WTC11 (cell line): Measurements from ENCODE around the gene CHST15. TPM values are rescaled to one million over a fixed set of nuclear protein-coding genes. Genes with fewer than 3 reads are reported as not detected.

Experiments
- ATAC-seq: fragments of 200-7000 bp; cut with Tn5 transposase; 2 replicates; pipeline ENCODE4 v1.10.0; 2021; ENCODE audit warnings: mild to moderate bottlenecking, moderate library complexity
- CTCF ChIA-PET: fragments of 300-600 bp; sonication (Branson Sonifier 250); formaldehyde crosslinking; loops from one replicate; lab custom pipeline; 2021; ENCODE audit warnings: antibody characterized with exemption; lab: Charles Lee
- POLR2A ChIA-PET: fragments of 350-600 bp; sonication (Branson Sonifier 250); formaldehyde crosslinking; loops from one replicate; lab custom pipeline; 2021; ENCODE audit warnings: antibody characterized with exemption; lab: Charles Lee
- DNase-seq: peaks from one replicate; pipeline ENCODE4 v3.0.0; 2021; ENCODE audit warnings: low spot score
- H3K27ac Mint-ChIP-seq: 2 replicates; pipeline ENCODE4 v1.8.0; 2021; ENCODE audit warnings: mixed read lengths
- H3K27me3 Mint-ChIP-seq: 2 replicates; pipeline ENCODE4 v1.8.0; 2021; ENCODE audit warnings: low read depth, mild to moderate bottlenecking, moderate library complexity, mixed read lengths
- H3K36me3 Mint-ChIP-seq: 2 replicates; pipeline ENCODE4 v1.8.0; 2021; ENCODE audit warnings: mixed read lengths
- H3K4me1 Mint-ChIP-seq: 2 replicates; pipeline ENCODE4 v1.8.0; 2022; ENCODE audit warnings: mixed read lengths
- H3K4me3 Mint-ChIP-seq: 2 replicates; pipeline ENCODE4 v1.8.0; 2021; ENCODE audit warnings: mild to moderate bottlenecking, moderate library complexity, mixed read lengths
- H3K9me3 Mint-ChIP-seq: 2 replicates; pipeline ENCODE4 v1.8.0; 2021; ENCODE audit warnings: mixed read lengths
- CREB1 ChIP-seq: sonication (generic); formaldehyde crosslinking; IDR thresholded peaks from 2 replicates; pipeline ENCODE4 v1.8.0; 2023; ENCODE audit warnings: mild to moderate bottlenecking, missing genetic modification reagents
- E2F5 ChIP-seq: sonication (generic); formaldehyde crosslinking; IDR thresholded peaks from 2 replicates; pipeline ENCODE4 v1.8.1; 2022; ENCODE audit warnings: mild to moderate bottlenecking, moderate library complexity, missing genetic modification reagents
- ERG ChIP-seq: fragments of 250-450 bp; sonication (Bioruptor Pico); IDR thresholded peaks from 2 replicates; pipeline ENCODE4 v1.8.0; 2021; ENCODE audit warnings: mild to moderate bottlenecking
- ETV6 ChIP-seq: sonication (generic); formaldehyde crosslinking; IDR thresholded peaks from 2 replicates; pipeline ENCODE4 v1.8.1; 2022; ENCODE audit warnings: mild to moderate bottlenecking, missing genetic modification reagents
- FOXK1 ChIP-seq: sonication (generic); formaldehyde crosslinking; IDR thresholded peaks from 2 replicates; pipeline ENCODE4 v1.8.0; 2022; ENCODE audit warnings: mild to moderate bottlenecking, moderate library complexity, missing genetic modification reagents
- GABPB1 ChIP-seq: sonication (generic); formaldehyde crosslinking; IDR thresholded peaks from 2 replicates; pipeline ENCODE4 v1.8.1; 2023; ENCODE audit warnings: mild to moderate bottlenecking, missing genetic modification reagents
- GRHL2 ChIP-seq: fragments of 250-450 bp; sonication (Bioruptor Pico); IDR thresholded peaks from 2 replicates; pipeline ENCODE4 v1.8.0; 2022; ENCODE audit warnings: mild to moderate bottlenecking, moderate library complexity; ENCODE audit not compliant: insufficient replicate concordance, severe bottlenecking
- JUN ChIP-seq: sonication (generic); formaldehyde crosslinking; IDR thresholded peaks from 2 replicates; pipeline ENCODE4 v1.8.0; 2023; ENCODE audit warnings: mild to moderate bottlenecking, missing genetic modification reagents
- MXD4 ChIP-seq: fragments of 250-450 bp; sonication (Bioruptor Pico); IDR thresholded peaks from 2 replicates; pipeline ENCODE4 v1.8.0; 2021; ENCODE audit warnings: mild to moderate bottlenecking, moderate library complexity, borderline replicate concordance
- NR2C2 ChIP-seq: sonication (generic); formaldehyde crosslinking; IDR thresholded peaks from 2 replicates; pipeline ENCODE4 v1.8.0; 2022; ENCODE audit warnings: mild to moderate bottlenecking, missing genetic modification reagents
- SMAD3 ChIP-seq: sonication (generic); formaldehyde crosslinking; IDR thresholded peaks from 2 replicates; pipeline ENCODE4 v1.8.0; 2022; ENCODE audit warnings: missing genetic modification reagents, mild to moderate bottlenecking, borderline replicate concordance
- SMAD4 ChIP-seq: sonication (generic); formaldehyde crosslinking; IDR thresholded peaks from 2 replicates; pipeline ENCODE4 v1.8.0; 2022; ENCODE audit warnings: mild to moderate bottlenecking, missing genetic modification reagents
- USF2 ChIP-seq: sonication (generic); formaldehyde crosslinking; IDR thresholded peaks from 2 replicates; pipeline ENCODE4 v1.8.1; 2023; ENCODE audit warnings: mild to moderate bottlenecking, missing genetic modification reagents, moderate library complexity
- ZNF396 ChIP-seq: fragments of 250-450 bp; sonication (Bioruptor Pico); IDR thresholded peaks from 2 replicates; pipeline ENCODE4 v1.8.0; 2021; ENCODE audit warnings: mild to moderate bottlenecking, moderate library complexity, borderline replicate concordance
- ZNF423 ChIP-seq: fragments of 250-450 bp; sonication (Bioruptor Pico); IDR thresholded peaks from 2 replicates; pipeline ENCODE4 v2.1.2; 2022; ENCODE audit warnings: mild to moderate bottlenecking, moderate library complexity
- ZNF671 ChIP-seq: fragments of 250-450 bp; sonication (Bioruptor Pico); IDR thresholded peaks from 2 replicates; pipeline ENCODE4 v1.8.0; 2021; ENCODE audit warnings: mild to moderate bottlenecking
- ZSCAN18 ChIP-seq: fragments of 250-450 bp; sonication (Bioruptor Pico); IDR thresholded peaks from 2 replicates; pipeline ENCODE4 v2.1.2; 2022; ENCODE audit warnings: mild to moderate bottlenecking, moderate library complexity
- total RNA-seq: library from RNA; stranded (reverse); gene quantifications from 3 replicates; pipeline ENCODE4 v1.2.3, GENCODE V29; 2021
- TF ChIP-seq, protein P1 (sequence below): sonication (generic); formaldehyde crosslinking; IDR thresholded peaks from 2 replicates; pipeline ENCODE4 v1.8.1; 2022; ENCODE audit warnings: low read depth, missing genetic modification reagents, borderline replicate concordance
- TF ChIP-seq, protein P2 (sequence below): sonication (generic); formaldehyde crosslinking; IDR thresholded peaks from 2 replicates; pipeline ENCODE4 v1.8.1; 2022; ENCODE audit warnings: mild to moderate bottlenecking, missing genetic modification reagents, moderate library complexity, borderline replicate concordance

CHST15 gene
- total RNA-seq, 1 experiment from 2014 or later, result 10.7 TPM

DNA sequence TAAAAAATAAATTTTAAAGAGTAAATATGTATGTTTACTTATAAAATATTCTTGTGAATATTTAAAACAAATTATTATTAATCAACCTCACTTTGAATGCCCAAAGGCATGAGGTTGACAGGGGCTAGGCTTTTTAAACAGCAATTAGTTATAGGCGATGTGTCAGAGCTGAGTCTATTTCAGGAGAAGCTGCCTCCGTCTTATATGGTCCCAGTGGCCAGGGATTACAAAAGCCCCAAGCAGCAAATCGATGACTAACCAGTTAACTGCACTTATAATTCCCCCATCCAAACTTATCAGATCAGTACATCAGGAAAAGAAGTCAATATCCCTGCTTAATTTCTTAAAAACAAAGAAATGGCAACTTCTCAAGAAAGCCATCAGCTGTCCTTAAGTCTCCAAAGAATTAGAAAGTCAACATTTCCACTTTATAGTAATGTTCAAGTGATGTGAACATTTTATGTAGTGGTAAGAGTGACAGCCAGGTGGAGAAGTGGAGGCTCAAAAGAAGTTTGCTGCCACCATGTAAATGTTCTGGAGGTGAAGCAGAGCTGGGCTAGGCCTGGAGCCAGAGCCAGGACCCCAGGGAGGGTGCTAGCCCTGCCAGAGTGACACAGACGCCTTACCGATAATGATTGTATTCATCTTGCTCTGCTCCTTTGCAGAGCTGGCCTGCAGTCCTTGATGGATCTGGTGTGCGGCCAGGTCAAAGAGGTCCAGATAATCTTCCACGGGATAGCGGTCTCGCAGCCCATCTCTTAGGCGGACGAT is 51.5 kb downstream of the CHST15 start:
- Mint-ChIP-seq H3K4me1 (peaks cover 12% of the 10 kb centered on the region), H3K27me3 (no peaks in the 10 kb centered on the region; the same call in 1 of the 2 replicates), H3K27ac (no peak overlapping the region), H3K4me3 (no peak overlapping the region), H3K9me3 (no peaks in the 10 kb centered on the region), H3K36me3 (peaks cover 5% of the 10 kb centered on the region; the same call in 1 of the 2 replicates)
- ATAC-seq (no peak), DNase-seq (no peak)
- TF ChIP-seq E2F5 (CRISPR knock-in tag), result no peak
- no peak for TF ChIP-seq ETV6 (CRISPR knock-in tag)
- no peak for TF ChIP-seq CREB1
- ChIA-PET CTCF (interaction anchor here (1.9 kb wide), 1 partner anchor 46 kb away, joined by 6 read pairs; no protein-coding TSS in a partner anchor), POLR2A (no interaction called here)

DNA sequence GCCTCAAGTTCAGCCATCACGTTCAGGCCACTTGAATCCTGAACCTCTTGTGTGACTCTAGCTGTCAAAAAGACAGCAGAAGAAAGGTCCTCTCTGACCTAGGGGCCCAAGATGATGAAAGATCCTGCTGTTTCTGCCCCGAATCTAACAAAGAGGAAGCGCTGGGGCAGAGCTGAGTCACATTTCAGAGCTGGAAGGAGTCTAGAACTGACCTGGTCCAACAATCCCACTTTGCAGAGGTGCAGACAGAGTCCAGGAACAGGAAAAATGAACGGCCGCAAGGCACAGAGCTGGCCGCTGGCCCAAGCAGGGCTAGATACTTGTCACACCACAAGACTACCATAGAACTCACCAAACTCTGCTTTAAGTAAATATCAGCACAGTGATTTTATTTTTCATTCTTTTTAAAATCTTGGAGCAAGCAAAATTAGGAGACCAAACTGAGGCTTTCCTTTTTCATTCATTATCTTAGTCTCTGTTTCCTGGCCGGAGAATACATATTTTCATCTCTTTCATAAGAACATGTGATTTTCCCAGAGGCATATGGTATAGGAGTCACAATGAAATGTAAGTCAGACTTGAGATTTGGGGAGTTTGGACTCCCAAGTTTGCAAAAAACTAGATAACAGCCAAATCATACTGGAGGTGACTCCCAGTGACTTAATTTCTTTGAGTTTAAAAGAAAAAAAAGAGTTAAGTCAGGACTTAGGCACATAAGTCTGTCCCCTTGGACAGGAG is 52.8 kb downstream of the CHST15 start:
- no peak overlapping the region for H3K4me3 Mint-ChIP-seq
- ATAC-seq, result no peak
- ChIA-PET POLR2A (no interaction called here), CTCF (interaction anchor here (1.1 kb wide), 1 partner anchor 46 kb away, joined by 3 read pairs; no protein-coding TSS in a partner anchor)
- peaks cover 12% of the 10 kb centered on the region for H3K4me1 Mint-ChIP-seq
- DNase-seq, result no peak
- H3K9me3 Mint-ChIP-seq, result no peaks in the 10 kb centered on the region
- H3K27me3 Mint-ChIP-seq, result no peaks in the 10 kb centered on the region
- TF ChIP-seq ZNF423 (CRISPR knock-in tag) (no peak), NR2C2 (CRISPR knock-in tag) (no peak), GABPB1 (CRISPR knock-in tag) (no peak), ZNF396 (CRISPR knock-in tag) (no peak), SMAD4 (CRISPR knock-in tag) (no peak), SMAD3 (CRISPR knock-in tag) (no peak), ZSCAN18 (CRISPR knock-in tag) (no peak), JUN (no peak), GRHL2 (CRISPR knock-in tag) (no peak)
- TF ChIP-seq, protein P1, sequence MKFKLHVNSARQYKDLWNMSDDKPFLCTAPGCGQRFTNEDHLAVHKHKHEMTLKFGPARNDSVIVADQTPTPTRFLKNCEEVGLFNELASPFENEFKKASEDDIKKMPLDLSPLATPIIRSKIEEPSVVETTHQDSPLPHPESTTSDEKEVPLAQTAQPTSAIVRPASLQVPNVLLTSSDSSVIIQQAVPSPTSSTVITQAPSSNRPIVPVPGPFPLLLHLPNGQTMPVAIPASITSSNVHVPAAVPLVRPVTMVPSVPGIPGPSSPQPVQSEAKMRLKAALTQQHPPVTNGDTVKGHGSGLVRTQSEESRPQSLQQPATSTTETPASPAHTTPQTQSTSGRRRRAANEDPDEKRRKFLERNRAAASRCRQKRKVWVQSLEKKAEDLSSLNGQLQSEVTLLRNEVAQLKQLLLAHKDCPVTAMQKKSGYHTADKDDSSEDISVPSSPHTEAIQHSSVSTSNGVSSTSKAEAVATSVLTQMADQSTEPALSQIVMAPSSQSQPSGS (CRISPR knock-in tag), result no peak
- TF ChIP-seq, protein P2, sequence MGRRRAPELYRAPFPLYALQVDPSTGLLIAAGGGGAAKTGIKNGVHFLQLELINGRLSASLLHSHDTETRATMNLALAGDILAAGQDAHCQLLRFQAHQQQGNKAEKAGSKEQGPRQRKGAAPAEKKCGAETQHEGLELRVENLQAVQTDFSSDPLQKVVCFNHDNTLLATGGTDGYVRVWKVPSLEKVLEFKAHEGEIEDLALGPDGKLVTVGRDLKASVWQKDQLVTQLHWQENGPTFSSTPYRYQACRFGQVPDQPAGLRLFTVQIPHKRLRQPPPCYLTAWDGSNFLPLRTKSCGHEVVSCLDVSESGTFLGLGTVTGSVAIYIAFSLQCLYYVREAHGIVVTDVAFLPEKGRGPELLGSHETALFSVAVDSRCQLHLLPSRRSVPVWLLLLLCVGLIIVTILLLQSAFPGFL (CRISPR knock-in tag), result no peak
- peaks cover 5% of the 10 kb centered on the region; the same call in 1 of the 2 replicates for H3K36me3 Mint-ChIP-seq
- H3K27ac Mint-ChIP-seq, result no peak overlapping the region

- no peak for TF ChIP-seq FOXK1 (CRISPR knock-in tag)
- TF ChIP-seq ERG (CRISPR knock-in tag), result no peak
- no peak for TF ChIP-seq USF2 (CRISPR knock-in tag)
- TF ChIP-seq ZNF671 (CRISPR knock-in tag), result no peak
- TF ChIP-seq, protein P1 (CRISPR knock-in tag), result no peak
- no peak for TF ChIP-seq MXD4 (CRISPR knock-in tag)
- ATAC-seq, result no peak
- Mint-ChIP-seq H3K4me3 (no peak overlapping the region), H3K27me3 (no peaks in the 10 kb centered on the region), H3K27ac (no peak overlapping the region), H3K4me1 (peaks cover 10% of the 10 kb centered on the region), H3K9me3 (no peaks in the 10 kb centered on the region), H3K36me3 (peaks cover 5% of the 10 kb centered on the region; the same call in 1 of the 2 replicates)
- no peak for DNase-seq
- POLR2A ChIA-PET, result no interaction called here
- CTCF ChIA-PET, result no interaction called here
Measured at GRCh38 chr10:124039483-124040013, 53.9 kb downstream of the CHST15 start.
